Measurements from ENCODE around the gene CAMK2B. TPM values are rescaled to one million over a fixed set of nuclear protein-coding genes. Genes with fewer than 3 reads are reported as not detected.

The CAMK2B gene
- total RNA-seq, 1 donor from 2014 or later: 9.3 TPM

GRCh38 chr7:44240983-44241510, 84.3 kb downstream of the CAMK2B start:
- peak; percentile 79 for TF ChIP-seq CTCF (IDR thresholded peaks at IDR 0.05; ENCODE audit: unreplicated experiment)
- Mint-ChIP-seq H3K36me3 (ENCODE audit: insufficient read depth) (no peaks in the 10 kb centered on the region), H3K4me1 (ENCODE audit: low read depth) (no peaks in the 10 kb centered on the region), H3K9me3 (ENCODE audit: low read depth) (no peaks in the 10 kb centered on the region), H3K27ac (no peak overlapping the region), H3K4me3 (ENCODE audit: low read depth) (no peak overlapping the region), H3K27me3 (peaks cover 3% of the 10 kb centered on the region)
- DNase-seq (ENCODE audit: low spot score, unreplicated experiment): peak; percentile 38

- Mint-ChIP-seq H3K9me3 (ENCODE audit: low read depth) (no peaks in the 10 kb centered on the region), H3K27me3 (peaks cover 3% of the 10 kb centered on the region)
- DNase-seq (ENCODE audit: low spot score, unreplicated experiment): no peak
These were observed 85.0 kb downstream of the CAMK2B start for GRCh38 chr7:44240376-44240775.

GRCh38 chr7:44239361-44239760, 86.0 kb downstream of the CAMK2B start:
- no peak for TF ChIP-seq CTCF (IDR thresholded peaks at IDR 0.05; ENCODE audit: unreplicated experiment)
- no peak overlapping the region for H3K4me3 Mint-ChIP-seq (ENCODE audit: low read depth)
- no peaks in the 10 kb centered on the region for H3K9me3 Mint-ChIP-seq (ENCODE audit: low read depth)
- H3K36me3 Mint-ChIP-seq (ENCODE audit: insufficient read depth): no peaks in the 10 kb centered on the region
- DNase-seq (ENCODE audit: low spot score, unreplicated experiment): no peak
- no peaks in the 10 kb centered on the region for H3K4me1 Mint-ChIP-seq (ENCODE audit: low read depth)
- peaks cover under 1% of the 10 kb centered on the region for H3K27me3 Mint-ChIP-seq
- H3K27ac Mint-ChIP-seq: no peak overlapping the region

More at GRCh38 chr7:44240376-44240775, 85.0 kb downstream of the CAMK2B start:
- Mint-ChIP-seq H3K36me3 (ENCODE audit: insufficient read depth) (no peaks in the 10 kb centered on the region), H3K4me3 (ENCODE audit: low read depth) (no peak overlapping the region), H3K27ac (no peak overlapping the region), H3K4me1 (ENCODE audit: low read depth) (no peaks in the 10 kb centered on the region)
- no peak for TF ChIP-seq CTCF (IDR thresholded peaks at IDR 0.05; ENCODE audit: unreplicated experiment)

- Mint-ChIP-seq H3K4me3 (ENCODE audit: low read depth) (no peak overlapping the region), H3K27ac (no peak overlapping the region), H3K9me3 (ENCODE audit: low read depth) (no peaks in the 10 kb centered on the region), H3K36me3 (ENCODE audit: insufficient read depth) (no peaks in the 10 kb centered on the region), H3K27me3 (no peaks in the 10 kb centered on the region), H3K4me1 (ENCODE audit: low read depth) (no peaks in the 10 kb centered on the region)
- no peak for DNase-seq (ENCODE audit: low spot score, unreplicated experiment)
- no peak for TF ChIP-seq CTCF (IDR thresholded peaks at IDR 0.05; ENCODE audit: unreplicated experiment)
These were observed 87.2 kb downstream of the CAMK2B start for GRCh38 chr7:44238116-44238695.

- Mint-ChIP-seq H3K27me3 (no peaks in the 10 kb centered on the region), H3K36me3 (ENCODE audit: insufficient read depth) (no peaks in the 10 kb centered on the region), H3K4me1 (ENCODE audit: low read depth) (no peaks in the 10 kb centered on the region), H3K4me3 (ENCODE audit: low read depth) (no peak overlapping the region), H3K27ac (no peak overlapping the region), H3K9me3 (ENCODE audit: low read depth) (no peaks in the 10 kb centered on the region)
- no peak for TF ChIP-seq CTCF (IDR thresholded peaks at IDR 0.05; ENCODE audit: unreplicated experiment)
- no peak for DNase-seq (ENCODE audit: low spot score, unreplicated experiment)
These were observed 87.7 kb downstream of the CAMK2B start for GRCh38 chr7:44237696-44238095.

Measured in progenitor cell of endocrine pancreas (in vitro differentiated cells).